Measurements from ENCODE around the gene USB1. TPM values are rescaled to one million over a fixed set of nuclear protein-coding genes. Genes with fewer than 3 reads are reported as not detected.
A peak's percentile ranks its signal among the peaks of the same experiment; 100 is the strongest.

The USB1 gene
- total RNA-seq, 1 donor from 2014 or later = 14.9 TPM

DNA sequence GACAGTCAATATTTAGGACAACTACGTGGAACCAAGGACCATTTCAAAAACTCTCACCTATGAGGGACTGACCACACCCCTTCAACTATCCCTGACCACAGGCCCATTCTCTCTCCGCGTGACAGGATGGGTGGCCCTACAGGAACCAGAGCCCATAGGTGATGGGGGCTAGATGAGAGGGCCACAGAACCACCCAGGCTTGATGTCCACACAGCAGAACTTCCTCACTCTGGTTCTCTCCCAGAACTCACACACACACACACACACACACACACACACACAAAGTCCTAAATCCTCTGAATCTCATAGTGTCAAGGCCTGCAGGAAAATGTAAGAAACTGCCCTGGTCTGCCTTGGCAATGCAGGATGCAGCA, 2.2 kb upstream of the USB1 start:
- peak overlapping the region; percentile 89 for H3K4me3 Mint-ChIP-seq
- Histone ChIP-seq H2AFZ (replicated peaks) (no peak overlapping the region), H3K27me3 (no peaks in the 10 kb centered on the region), H3K9me3 (ENCODE audit: low read depth) (no peaks in the 10 kb centered on the region), H3K27ac (no peak overlapping the region), H3K4me2 (peak overlapping the region; percentile 90), H3K4me3 (peak overlapping the region; percentile 62), H3K9ac (no peak overlapping the region), H4K20me1 (ENCODE audit: low read depth) (peaks cover 26% of the 10 kb centered on the region), H3K36me3 (no peaks in the 10 kb centered on the region), H3F3A (ENCODE audit: low read depth) (peaks cover 23% of the 10 kb centered on the region), H3K79me2 (ENCODE audit: low read depth) (no peaks in the 10 kb centered on the region), H3K4me1 (peaks cover 8% of the 10 kb centered on the region)
- TF ChIP-seq EZH2 (IDR thresholded peaks at IDR 0.05) (no peak), EZH2phosphoT487 (IDR thresholded peaks at IDR 0.05) (no peak)
- TF ChIP-seq, protein P1, sequence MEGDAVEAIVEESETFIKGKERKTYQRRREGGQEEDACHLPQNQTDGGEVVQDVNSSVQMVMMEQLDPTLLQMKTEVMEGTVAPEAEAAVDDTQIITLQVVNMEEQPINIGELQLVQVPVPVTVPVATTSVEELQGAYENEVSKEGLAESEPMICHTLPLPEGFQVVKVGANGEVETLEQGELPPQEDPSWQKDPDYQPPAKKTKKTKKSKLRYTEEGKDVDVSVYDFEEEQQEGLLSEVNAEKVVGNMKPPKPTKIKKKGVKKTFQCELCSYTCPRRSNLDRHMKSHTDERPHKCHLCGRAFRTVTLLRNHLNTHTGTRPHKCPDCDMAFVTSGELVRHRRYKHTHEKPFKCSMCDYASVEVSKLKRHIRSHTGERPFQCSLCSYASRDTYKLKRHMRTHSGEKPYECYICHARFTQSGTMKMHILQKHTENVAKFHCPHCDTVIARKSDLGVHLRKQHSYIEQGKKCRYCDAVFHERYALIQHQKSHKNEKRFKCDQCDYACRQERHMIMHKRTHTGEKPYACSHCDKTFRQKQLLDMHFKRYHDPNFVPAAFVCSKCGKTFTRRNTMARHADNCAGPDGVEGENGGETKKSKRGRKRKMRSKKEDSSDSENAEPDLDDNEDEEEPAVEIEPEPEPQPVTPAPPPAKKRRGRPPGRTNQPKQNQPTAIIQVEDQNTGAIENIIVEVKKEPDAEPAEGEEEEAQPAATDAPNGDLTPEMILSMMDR (IDR thresholded peaks at IDR 0.05) = no peak
- no peak for DNase-seq (ENCODE audit: low spot score)
- peaks cover 5% of the 10 kb centered on the region for H3K27me3 Mint-ChIP-seq (ENCODE audit: insufficient read depth, low read depth)
- no peaks in the 10 kb centered on the region for H3K9me3 Mint-ChIP-seq
- no peak overlapping the region for H3K27ac Mint-ChIP-seq
- H3K4me1 Mint-ChIP-seq = peaks cover 28% of the 10 kb centered on the region
- peaks cover 7% of the 10 kb centered on the region for H3K36me3 Mint-ChIP-seq

DNA sequence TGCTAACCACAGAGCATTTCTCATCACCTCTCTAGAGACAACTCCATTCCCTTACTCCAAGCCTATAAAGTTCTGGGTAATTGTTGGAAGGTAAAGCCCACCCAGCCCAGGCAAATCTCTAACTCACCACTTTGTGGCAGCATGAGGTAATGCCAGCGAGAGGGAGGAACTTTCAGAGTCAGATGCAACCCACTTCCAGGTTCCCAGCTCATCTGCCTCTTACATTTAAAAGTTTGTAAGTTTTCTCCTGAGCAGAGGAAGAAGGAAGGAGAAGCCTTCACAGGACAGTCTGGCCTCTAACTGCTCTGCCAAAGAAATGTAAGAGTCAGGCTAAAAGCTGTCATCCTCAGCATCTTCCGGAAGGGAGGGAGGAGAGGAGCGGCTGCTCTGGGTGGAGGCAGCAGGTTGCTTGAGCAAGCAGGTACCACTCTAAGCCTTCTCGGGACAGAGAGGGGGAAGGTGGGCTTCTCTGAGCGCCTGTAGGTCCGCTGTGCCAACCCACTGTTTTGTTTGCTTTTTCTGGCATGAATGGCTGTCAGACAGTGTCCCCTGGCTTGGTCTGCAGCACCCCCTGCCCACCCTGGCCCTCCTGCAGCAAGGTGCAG, 1.7 kb upstream of the USB1 start:
- Mint-ChIP-seq H3K27me3 (ENCODE audit: insufficient read depth, low read depth) (peaks cover 5% of the 10 kb centered on the region), H3K27ac (no peak overlapping the region), H3K4me3 (peak overlapping the region; percentile 89), H3K36me3 (peaks cover 7% of the 10 kb centered on the region), H3K4me1 (peaks cover 27% of the 10 kb centered on the region), H3K9me3 (no peaks in the 10 kb centered on the region)
- H3K27me3 ChIP-seq = no peaks in the 10 kb centered on the region
- peaks cover 26% of the 10 kb centered on the region for H4K20me1 ChIP-seq (ENCODE audit: low read depth)
- DNase-seq (ENCODE audit: low spot score) = peak; percentile 36
- peak overlapping the region; percentile 62 for H3K4me3 ChIP-seq
- H3K36me3 ChIP-seq = no peaks in the 10 kb centered on the region
- peak overlapping the region; percentile 89 for H3K9ac ChIP-seq
- H3F3A ChIP-seq (ENCODE audit: low read depth) = peaks cover 28% of the 10 kb centered on the region
- no peaks in the 10 kb centered on the region for H3K9me3 ChIP-seq (ENCODE audit: low read depth)
- H3K79me2 ChIP-seq (ENCODE audit: low read depth) = no peaks in the 10 kb centered on the region
- TF ChIP-seq EZH2 (IDR thresholded peaks at IDR 0.05) = no peak
- TF ChIP-seq, protein P1 (IDR thresholded peaks at IDR 0.05) = no peak
- TF ChIP-seq EZH2phosphoT487 (IDR thresholded peaks at IDR 0.05) = no peak
- H3K4me2 ChIP-seq = peak overlapping the region; percentile 90
- no peak overlapping the region for H2AFZ ChIP-seq (replicated peaks)
- no peak overlapping the region for H3K27ac ChIP-seq
- H3K4me1 ChIP-seq = peaks cover 8% of the 10 kb centered on the region

DNA sequence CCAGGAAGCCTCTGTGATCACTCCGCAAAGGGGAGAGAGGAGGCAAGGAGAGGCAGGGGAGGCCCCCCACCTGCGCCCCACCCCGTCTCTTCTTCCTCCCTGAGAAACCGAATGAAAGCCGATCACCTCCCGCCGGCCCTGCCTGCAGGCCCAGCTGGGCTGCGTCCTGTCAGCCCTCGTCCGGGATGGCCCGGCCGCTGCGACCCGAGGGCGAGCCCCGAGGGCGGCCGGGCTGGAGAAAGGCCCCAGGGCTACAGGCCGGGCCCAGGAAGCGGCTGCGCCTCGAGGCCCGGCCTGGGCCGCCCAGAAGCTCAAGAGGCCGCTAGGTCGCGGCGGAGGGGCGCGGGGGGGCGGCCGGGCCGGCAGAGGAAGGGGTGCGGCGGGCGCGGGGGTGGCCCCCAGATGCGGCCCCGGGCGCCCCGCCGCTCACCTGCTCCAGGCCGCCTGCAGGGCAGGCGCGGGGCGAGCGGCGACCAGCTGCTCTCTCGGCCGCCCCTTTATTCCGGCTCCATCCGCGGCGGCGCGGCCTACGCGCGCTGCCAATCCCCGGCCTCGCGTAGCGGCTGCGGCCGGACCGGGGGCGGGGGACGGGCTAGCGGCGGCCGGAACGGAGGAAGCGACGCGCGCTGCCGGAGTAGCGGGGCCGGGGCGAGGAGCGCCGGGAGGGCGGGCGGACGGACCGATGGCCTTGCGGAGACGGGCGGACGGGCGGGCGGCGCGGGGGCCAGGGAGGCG, 1.1 kb upstream of the USB1 start, which contains the start of gene ZNF319:
Gene ZNF319 (minus strand): TSS at position 702 of the 735 bp plus-strand sequence. CDS start 2,407 bp downstream, outside the sequence.
- Histone ChIP-seq H2AFZ (replicated peaks) (peak within 1 kb of the TSS; percentile 89), H3K27ac (no peak within 1 kb of the TSS), H3K4me1 (peaks cover 8% of the 10 kb centered on the region), H3K27me3 (no peaks in the 10 kb centered on the region), H4K20me1 (ENCODE audit: low read depth) (peaks cover 23% of the 10 kb centered on the region), H3F3A (ENCODE audit: low read depth) (peaks cover 31% of the 10 kb centered on the region), H3K4me2 (peak within 1 kb of the TSS; percentile 90), H3K9me3 (ENCODE audit: low read depth) (no peaks in the 10 kb centered on the region), H3K36me3 (no peaks in the 10 kb centered on the region), H3K9ac (peak within 1 kb of the TSS; percentile 89), H3K79me2 (ENCODE audit: low read depth) (no peaks in the 10 kb centered on the region), H3K4me3 (peak within 1 kb of the TSS; percentile 62)
- DNase-seq (ENCODE audit: low spot score) = peak; percentile 72
- Mint-ChIP-seq H3K9me3 (no peaks in the 10 kb centered on the region), H3K4me3 (peak within 1 kb of the TSS; percentile 93), H3K27me3 (ENCODE audit: insufficient read depth, low read depth) (peaks cover 5% of the 10 kb centered on the region), H3K36me3 (peaks cover 10% of the 10 kb centered on the region), H3K27ac (no peak within 1 kb of the TSS), H3K4me1 (peaks cover 23% of the 10 kb centered on the region)
- TF ChIP-seq, protein P1 (IDR thresholded peaks at IDR 0.05) = peak; percentile 2
- TF ChIP-seq EZH2 (IDR thresholded peaks at IDR 0.05) (no peak), EZH2phosphoT487 (IDR thresholded peaks at IDR 0.05) (peak; percentile 13)
